Bronchial epithelial cell (primary cell): ENCODE measurements around the gene RAP1A. TPM values are rescaled to one million over a fixed set of nuclear protein-coding genes. Genes with fewer than 3 reads are reported as not detected.
"Not testable (repeated sequence)": the region's sequence is repeated elsewhere in the genome, so short reads cannot be mapped to it uniquely, and the experiment has no call there.

Experiments used
- DNase-seq: peaks from one replicate; pipeline ENCODE4 v3.0.0-alpha.2; 2010; ENCODE audit warnings: low read depth
- FAIRE-seq: peaks from 2 replicates; lab custom pipeline; 2011; peaks lifted over from hg19 to GRCh38; lab: Jason Lieb, UNC
- H3K27me3 ChIP-seq: 2 replicates; pipeline ENCODE4 v1.5.1; 2011; ENCODE audit warnings: low read length; ENCODE audit not compliant: control insufficient read depth, insufficient read depth
- H3K36me3 ChIP-seq: 2 replicates; pipeline ENCODE4 v1.5.1; 2011; ENCODE audit warnings: low read length; ENCODE audit not compliant: control insufficient read depth, insufficient read depth
- H3K4me3 ChIP-seq: 2 replicates; pipeline ENCODE4 v1.5.1; 2011; ENCODE audit warnings: mild to moderate bottlenecking, low read depth, low read length, control low read depth
- CTCF ChIP-seq: IDR thresholded peaks from 2 replicates; pipeline ENCODE4 v1.5.1; 2011; ENCODE audit warnings: mild to moderate bottlenecking, moderate library complexity, low read length, control low read depth, inconsistent platforms; ENCODE audit not compliant: insufficient read depth, severe bottlenecking
- total RNA-seq: library from RNA; depleted of rRNA; stranded (reverse); fragments of >200 nt; gene quantifications from 2 replicates; pipeline ENCODE4 v1.2.1, GENCODE V29; 2014

RAP1A gene
- total RNA-seq, 1 donor from 2014 or later = 16.6 TPM

DNA sequence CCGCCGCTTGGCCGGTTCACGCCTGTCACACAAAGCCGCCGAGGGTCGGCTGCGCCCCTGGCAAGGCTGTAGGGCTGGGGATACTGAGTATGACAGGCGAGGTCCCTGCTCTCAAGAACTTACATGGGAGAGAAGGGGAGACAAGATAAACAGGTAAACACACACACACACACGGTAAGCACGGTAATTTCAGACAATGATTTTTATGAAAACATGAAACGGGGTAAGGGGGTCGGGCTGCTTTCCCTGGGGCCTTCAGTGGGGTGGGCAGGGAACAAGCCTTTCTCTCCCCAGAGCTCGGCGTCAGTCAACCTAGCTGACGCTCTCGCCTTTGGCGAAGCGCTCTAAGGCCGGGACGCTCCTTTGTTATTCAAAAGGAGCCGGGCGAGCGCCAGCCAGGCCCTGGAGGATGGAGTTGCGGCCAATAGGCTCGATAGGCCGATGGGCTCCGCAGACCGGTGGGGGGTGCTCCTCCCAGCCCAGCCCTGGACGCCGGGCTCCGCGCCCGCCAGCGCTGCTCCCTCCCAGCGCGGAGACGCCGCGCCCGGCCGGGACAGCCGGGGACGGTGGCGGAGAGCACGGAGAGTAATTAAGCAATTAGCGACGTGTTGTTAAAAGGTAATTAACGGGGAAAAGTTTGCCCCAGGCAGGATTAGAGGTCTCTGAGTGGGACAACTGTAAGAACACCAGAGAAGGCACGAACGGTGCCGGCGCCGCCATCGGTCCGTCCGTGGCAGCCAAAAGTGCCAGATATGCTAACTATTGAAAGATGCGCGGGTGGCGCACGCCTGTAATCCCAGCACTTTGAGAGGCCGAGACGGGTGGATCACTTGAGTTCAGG, 120.6 kb downstream of the RAP1A start:
- DNase-seq = peak; percentile 56
- Histone ChIP-seq H3K4me3 (peak overlapping the region; percentile 70), H3K36me3 (peaks cover 8% of the 10 kb centered on the region), H3K27me3 (no peaks in the 10 kb centered on the region)
- no peak for FAIRE-seq
- TF ChIP-seq CTCF = peak; percentile 5

DNA sequence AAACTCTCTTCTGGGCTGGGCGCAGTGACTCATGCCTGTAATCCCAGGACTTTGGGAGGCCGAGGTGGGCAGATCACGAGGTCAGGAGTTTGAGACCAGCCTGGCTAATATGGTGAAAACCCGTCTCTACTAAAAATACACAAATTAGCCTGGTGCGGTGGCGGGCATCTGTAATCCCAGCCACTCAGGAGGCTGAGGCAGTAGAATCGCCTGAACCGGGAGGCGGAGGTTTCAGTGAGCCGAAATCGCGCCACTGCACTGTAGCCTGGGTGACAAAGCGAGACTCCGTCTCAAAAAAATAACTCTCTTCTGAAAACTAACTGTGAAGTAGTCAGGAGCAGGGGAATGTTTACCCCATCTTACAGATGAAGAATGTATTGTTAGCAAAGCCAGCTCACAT, 122.7 kb downstream of the RAP1A start:
- H3K4me3 ChIP-seq, H3K36me3 ChIP-seq, H3K27me3 ChIP-seq, DNase-seq, FAIRE-seq: not testable (repeated sequence)

GRCh38 chr1:111742938-111743549, 123.5 kb downstream of the RAP1A start:
- no peak for FAIRE-seq
- TF ChIP-seq CTCF = no peak
- DNase-seq = no peak

DNA sequence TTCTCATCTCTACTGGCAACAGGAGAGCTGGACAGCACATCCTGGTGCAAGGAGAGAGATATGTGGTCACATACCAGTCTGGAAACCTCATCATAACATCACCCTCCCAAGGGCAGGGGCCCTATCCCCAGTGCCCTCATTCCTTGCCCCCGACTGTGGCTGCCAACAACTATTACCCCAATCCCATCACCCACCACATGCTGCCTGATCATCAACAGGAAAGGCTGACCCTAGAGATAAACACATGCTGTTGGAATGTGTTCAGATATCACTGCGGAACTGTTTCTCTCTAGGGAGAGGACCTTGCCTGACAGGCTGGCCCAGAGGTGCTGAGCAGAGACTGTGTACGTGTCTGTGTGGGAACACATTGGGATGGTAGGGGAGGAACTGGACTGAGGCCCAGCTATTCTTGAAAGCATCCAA, 124.1 kb downstream of the RAP1A start:
- Histone ChIP-seq H3K4me3 (no peak overlapping the region), H3K36me3 (no peaks in the 10 kb centered on the region), H3K27me3 (no peaks in the 10 kb centered on the region)
- no peak for DNase-seq
- TF ChIP-seq CTCF = no peak
- FAIRE-seq = no peak

More at GRCh38 chr1:111742938-111743549, 123.5 kb downstream of the RAP1A start:
- Histone ChIP-seq H3K4me3 (no peak overlapping the region), H3K27me3 (no peaks in the 10 kb centered on the region), H3K36me3 (no peaks in the 10 kb centered on the region)

DNA sequence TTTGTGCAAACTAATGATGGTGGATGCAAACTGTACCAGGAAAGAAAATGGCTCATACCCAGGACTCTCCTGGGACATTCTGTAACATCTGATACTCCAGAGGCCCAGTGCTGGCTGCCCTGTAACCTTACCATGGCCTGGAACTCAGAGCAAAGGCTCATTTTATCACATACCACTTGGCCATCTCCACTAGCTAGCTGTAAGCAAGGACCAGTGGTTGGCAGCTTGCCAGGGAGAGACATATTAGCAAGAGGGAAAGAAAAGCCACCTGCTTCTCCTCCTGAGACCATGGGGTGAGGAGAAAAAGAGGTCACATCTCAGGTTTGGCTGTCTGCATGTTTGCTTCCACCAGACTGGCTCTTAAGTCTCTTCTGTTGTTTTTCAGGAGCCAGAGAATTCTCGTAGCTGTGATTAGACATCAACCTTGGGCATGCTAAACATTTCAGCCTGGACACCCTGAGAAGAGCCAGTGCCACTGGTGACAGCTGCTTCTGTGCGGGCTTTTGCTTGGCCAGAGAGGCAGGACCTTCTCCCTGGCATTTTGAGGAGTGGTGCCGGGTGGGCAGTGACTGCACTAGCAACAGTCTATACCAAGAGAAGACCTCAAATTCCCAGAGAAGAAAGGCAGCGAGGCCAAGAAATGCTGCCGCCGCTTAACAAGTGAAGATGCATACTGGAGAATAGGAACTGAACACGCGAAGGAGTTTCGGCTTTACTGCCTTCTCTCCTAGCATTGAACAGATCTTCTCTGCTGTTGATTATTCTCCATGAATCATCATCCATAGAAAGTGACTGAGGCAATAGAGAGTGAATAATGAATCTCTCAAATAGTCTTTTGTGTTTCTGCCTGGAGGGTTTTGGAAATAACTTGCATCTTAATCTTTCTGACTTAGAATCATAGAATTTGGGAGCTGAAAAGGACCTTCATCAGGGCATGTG, 126.4 kb downstream of the RAP1A start:
- Histone ChIP-seq H3K4me3 (no peak overlapping the region), H3K27me3 (no peaks in the 10 kb centered on the region), H3K36me3 (no peaks in the 10 kb centered on the region)
- no peak for TF ChIP-seq CTCF
- DNase-seq = peak; percentile 50
- FAIRE-seq = no peak

GRCh38 chr1:111746614-111746999, 127.0 kb downstream of the RAP1A start:
- no peaks in the 10 kb centered on the region for H3K27me3 ChIP-seq
- no peak for TF ChIP-seq CTCF
- DNase-seq (no peak), FAIRE-seq (no peak)
- no peak overlapping the region for H3K4me3 ChIP-seq
- H3K36me3 ChIP-seq = no peaks in the 10 kb centered on the region
